DMS 273 treated with DMSO at 0.1 percent for 48 hours (cell line): ENCODE results near the gene CDAN1.

Source experiments
- DNase-seq: peaks from one replicate; lab custom pipeline; 2025; lab: John Stamatoyannopoulos, UW

CDAN1 gene

DNA sequence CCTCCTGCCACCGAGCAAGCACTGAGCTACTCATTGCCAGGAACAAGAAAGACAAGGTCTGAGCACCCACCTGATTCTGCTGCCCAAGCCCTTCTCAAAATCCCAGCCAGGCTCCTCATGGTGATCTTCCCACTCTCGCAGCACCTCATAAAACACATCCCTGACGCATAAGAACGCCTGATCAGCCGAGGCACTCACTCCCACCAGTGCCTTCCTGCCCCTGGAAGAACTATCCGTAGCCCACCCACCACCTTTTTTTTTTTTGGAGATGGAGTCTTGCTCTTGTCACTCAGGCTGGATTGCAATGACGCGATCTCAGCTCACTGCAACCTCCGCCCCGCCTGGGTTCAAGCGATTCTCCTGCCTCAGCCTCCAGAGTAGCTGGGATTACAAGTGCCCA, 3.9 kb downstream of the CDAN1 start:
- DNase-seq, result no peak

DNA sequence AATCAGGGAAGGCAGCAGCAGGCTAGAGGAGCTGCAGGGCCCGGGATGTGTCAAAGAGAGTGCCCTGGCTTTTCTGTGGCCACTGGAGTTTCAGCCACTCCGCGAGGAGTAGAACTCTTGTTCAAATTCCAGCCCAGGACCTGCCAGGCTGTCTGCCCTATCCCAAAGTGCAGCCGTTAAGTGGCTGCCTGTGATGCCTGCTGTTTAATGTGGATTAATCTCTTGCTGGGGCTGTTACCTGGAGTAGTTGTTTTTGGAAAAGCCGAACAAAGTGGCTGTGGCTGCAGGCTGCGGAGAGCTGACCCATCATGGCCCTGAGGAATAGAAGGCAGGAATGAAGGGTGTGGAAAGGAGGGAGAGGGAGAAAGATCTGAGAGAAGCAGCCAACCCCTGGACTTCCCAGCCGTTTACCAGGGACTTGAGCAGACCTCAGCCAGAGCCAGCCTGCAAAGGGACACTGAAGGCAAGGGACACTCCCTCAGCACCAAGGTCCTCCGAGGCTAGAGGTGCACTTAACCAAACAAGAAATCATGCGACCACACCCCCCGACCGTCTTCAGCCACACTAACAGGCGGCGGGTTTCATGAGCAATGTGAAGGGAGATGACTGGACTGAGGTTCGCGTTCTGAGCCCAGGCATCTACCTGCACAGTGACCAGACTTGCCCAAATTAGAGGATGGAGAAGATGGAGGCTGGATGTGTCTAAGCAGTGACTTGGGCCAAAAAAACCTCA, 4.7 kb downstream of the CDAN1 start:
- DNase-seq, result no peak

DNA sequence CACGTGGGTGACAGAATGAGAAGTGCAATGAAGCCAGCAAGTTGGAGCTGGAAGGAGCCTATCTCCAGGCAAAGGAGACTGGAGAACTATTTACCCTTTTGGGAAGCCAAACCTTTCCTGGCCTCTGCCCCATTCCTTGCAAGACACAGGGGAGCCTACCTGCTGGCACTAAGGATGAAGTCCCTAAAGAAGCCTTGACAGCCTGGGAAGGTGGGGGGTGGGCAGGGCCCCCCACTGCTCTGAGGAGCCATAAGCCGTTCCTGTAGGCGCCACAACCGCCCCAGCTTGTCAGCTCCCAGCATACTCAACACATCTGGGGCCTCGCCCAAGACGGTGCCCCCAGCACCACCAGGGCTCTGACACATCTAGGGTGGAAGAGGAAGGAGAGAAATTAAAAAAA, 5.5 kb downstream of the CDAN1 start:
- no peak for DNase-seq

DNA sequence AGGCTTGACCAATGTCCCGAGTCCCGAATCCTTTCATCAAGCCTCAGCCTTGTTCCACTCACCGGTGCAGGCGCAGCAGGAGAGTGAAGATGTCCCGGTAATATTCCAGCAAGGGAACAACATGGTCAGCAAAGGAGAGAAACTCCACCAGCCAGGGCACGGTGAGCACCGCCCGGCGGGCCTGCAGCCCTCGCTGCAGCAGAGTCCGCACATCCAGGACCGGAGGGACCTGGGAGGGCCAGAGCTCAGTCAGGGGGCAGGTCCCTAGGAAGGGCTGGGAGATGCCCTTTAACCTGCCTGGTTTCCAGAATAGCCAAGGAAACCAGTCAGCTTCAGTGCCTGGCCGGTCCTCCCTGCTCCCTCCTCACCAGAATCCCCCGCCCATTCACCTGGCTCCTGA, 6.4 kb downstream of the CDAN1 start:
- DNase-seq, result no peak

DNA sequence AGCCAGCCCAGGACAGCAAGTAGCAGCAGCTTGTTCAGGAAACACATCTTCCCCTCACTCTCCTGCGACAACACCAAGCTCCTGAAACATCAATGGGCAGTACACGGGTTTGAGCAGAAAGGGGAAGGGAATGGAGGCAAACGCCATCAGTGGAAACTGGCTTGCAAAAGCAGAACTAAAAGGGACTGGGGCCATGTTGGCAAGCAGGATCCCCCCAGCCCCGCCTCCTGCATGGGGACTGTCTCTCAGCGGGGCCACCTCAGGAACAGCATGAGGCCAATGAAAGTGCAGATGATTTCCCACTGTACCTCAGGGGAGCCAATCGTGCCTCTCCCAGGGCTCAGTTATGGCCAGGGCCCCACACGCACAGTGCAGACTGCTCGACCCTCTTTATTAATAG, 6.8 kb downstream of the CDAN1 start:
- DNase-seq, result no peak

DNA sequence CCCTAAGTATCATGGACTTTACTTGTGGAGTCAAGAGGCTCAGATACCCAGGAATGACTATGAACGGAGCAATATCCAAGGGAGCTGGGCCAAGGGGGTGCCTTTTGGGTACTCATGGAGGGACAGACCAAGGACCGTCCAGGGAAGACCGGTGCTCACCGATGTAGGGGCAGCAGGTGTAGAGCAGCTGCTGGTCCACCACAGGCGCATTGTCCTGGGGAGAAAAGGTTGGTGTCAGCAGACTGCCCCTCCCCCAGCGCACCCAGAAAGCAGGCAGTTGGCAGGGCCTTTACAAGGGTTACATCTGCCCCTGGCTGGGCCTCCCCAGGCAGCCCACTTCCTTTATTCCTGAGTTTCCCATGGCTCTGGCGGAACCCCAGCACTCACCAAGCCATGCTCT, 7.5 kb downstream of the CDAN1 start:
- no peak for DNase-seq

DNA sequence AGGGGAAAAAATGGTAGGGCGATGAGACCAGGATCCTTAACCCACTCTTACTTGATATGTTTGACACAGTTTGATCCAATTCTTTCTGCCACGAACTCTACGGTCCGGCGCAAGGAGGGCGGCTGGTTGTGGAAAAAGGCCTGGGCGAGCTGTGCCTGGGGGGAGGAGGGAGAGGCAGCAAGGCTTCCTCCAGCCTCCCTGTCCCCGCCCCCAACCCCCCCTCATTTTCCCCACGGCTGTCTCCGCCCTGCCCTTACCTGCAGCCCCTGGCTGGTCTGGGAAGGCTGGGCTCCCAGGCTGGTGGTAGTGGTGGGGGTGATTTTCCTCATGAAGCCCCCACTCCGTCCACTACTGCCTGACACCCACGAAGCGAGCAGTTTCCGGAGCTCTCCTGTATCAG, 8.0 kb downstream of the CDAN1 start:
- no peak for DNase-seq

DNA sequence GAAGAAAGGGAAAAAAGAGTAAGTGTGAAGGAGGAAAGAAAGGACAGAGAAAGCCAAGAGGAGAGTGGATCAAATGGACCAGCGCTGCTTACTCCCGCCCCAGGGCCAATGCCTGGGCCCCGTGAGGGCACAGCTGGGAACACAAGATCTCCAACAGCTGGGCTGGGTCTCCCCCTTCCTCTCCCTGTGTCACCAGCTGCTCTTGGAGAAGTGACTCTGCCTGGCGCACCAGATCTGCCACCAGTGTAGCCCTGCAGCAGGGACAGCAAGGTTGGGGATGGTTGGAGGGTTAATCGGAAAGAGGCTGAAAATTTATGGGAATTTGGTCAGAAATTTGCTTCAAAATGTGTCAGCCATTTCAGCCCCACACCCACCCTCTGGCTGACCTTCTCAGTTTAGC, 8.4 kb downstream of the CDAN1 start:
- no peak for DNase-seq

DNA sequence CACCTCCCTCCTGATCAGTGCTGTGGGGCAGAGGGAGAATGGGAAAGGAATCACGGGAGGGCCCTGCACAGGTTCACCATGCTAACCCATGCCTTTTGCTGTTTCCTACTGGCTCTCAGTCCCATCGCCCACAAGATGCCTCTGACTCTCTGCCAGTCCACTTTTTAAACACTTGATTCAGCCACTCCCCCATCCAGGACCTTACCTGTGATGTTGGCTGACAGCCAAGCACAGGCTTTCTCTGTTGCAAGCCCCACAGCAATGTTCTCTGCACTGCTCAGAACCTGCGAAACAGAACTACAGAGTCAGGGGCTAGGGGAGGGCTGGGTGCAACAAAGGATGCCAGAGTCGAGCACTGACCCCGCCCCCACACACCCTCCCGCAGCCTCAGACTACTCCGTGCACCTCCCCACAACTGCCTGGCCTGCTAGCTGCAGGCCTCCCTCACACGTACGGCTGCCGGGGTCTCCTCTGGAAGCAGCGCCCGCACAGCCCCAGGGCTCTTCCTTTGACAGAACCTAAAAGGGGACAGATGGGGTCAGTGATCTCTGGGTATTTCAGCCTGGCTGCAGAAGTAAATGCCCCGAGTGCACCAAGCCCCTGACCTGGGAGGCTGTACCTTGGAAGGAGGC, 9.1 kb downstream of the CDAN1 start:
- no peak for DNase-seq

DNA sequence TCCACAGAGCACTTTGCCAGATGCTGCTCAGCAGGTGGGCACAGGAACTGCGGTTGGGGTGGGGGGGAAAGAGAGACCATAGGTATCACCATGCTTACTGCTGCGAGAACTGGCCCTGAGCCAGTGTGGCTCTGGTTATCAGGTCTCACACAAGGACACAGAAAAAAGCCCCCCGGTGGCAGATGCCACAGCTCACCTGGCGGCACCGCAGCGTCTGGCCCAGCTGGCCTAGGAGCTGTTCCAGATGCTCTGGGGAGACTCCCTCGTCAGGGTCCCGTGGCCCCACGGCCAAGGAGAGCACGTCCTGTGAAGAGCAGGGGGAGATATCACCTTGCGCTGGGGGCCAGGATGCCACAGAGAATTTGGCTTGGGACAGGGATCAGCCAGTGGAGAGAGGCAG, 10.8 kb downstream of the CDAN1 start:
- no peak for DNase-seq

DNA sequence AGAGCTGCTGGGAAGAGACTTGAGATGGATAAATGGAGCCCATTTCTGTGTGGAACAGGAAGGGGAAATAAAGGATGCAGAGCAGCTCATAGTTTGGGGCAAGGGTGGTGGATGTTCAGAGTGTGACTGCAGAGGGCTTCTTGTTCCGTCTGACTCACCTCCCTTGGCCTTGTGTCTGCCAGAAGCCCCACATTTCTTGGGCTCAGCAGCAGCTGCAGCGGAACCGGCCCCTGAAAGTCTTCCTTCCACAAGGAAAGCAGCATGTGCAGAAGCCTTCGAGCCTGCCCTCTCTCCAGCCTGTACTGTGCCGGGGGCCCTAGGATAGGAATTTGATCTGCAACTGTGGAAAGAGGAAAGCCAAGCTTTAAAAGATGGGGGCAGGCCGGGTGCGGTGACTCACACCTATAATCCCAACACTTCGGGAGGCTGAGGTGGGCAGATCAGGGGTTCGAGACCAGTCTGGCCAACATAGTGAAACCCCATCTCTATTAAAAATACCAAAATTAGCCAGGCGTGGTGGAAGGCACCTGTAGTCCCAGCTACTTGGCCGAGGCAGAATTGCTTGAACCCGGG, 11.5 kb downstream of the CDAN1 start:
- DNase-seq, result no peak

DNA sequence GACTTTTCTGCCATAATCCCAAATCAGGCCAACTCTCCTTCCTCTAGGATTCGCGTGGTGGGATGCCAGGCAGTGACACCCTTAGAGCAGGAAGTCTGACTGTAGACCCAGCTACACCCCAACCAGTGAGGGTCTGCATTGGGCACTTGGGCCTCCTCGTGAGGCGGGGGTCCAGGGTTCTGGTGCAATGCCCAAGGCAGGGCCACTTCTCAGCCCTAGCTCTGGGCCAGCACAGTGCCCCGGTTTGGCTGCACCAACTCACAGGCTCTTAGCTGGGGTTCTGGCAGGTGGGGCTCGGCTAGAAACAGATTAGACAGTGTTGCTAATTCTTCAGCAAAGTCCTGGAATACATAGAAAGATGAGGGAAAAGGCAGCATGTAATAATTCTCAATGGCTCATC, 12.7 kb downstream of the CDAN1 start:
- no peak for DNase-seq

DNA sequence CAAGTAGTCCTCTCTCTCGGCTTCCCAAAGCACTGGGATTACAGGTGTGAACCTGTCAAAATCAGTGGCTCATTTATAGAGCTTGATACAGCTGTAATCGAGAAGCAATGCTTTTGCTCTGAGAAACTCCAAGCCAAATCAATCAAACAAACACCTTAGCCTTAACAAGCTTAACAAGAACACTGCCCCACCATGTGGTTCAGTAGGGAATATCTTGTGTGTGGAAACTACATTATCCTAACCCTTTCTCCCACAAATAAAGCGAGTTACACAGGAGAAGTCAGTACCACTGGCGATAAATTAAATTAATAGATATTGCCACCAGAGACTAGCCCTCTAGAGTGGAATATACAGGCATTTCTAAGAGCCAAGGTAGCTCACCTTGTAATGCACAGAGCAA, 13.9 kb downstream of the CDAN1 start:
- no peak for DNase-seq

DNA sequence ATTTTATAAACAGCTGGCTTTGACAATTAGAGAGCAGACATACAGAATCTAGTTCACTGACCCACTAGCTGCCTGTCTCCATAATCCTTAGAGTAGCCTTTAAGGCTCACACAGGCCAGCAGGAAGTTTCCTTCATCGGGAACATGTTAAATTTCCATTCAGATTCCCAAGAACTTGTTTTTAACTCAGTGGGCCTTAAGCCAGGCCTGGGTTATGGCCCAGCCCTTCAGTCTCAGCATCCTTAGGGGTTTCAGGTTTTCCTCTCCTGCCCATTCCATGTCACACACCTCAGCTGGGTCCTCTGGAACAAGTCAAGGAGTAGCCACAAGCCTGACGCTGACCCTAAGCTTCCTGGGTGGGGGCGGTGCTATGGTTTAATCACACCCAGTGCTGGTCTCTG, 15.0 kb downstream of the CDAN1 start:
- no peak for DNase-seq

DNA sequence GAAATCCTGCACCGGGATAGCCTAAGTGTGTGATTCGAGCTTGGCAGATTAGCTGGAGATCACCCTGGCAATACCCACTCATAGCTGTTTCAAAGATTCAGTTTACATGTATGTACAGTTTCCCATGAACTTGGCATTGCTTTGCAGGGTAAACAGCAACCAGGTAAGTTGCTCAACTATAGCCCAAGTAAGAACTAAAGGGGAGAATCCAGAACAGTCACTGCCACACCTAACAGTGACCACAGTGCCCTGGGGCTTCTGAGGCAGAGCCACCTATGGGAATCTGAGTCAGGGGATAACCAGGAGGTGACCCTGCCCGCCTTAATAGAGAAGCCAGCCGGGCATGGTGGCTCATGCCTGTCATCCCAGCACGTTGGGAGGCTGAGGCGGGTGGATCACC, 15.9 kb downstream of the CDAN1 start:
- no peak for DNase-seq

DNA sequence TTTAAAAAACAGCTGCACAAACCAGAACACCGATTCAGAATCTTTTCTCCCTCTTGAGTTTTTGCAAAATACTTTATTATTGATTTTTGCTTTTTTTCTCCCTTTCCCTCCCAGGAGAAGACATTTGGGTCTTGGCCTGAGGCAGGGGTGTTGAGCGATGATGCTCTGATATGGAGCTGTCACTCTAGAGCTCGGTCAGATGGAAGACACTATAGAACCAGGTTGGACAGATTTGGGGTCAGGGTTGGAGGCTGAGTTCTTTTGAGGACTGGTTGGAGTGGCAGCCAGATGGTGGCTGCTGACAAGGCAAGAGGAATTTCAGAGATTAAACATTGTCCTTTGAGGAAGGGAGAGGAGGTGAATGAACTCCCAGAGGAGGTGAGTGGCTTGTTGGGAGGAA, 16.9 kb downstream of the CDAN1 start:
- DNase-seq, result no peak

DNA sequence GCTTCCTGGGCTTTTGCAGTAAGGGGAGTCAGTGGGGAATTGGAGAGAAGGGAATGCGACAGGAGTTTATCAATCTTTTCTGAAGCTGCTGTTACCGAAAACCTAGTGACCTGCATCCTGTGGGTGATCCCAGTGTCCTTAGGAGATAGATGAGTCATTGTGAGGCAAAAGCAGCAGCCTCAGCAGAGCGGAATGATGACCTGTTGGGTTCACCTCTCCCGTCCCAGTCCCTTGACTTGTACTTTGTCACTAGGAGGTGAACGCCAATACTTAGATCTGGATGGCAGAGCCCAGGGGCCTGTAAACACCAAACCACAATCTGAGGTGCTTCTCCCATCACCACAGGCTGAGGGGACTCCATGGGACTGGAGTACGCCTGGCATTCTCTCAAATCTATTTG, 17.9 kb downstream of the CDAN1 start:
- DNase-seq, result no peak

DNA sequence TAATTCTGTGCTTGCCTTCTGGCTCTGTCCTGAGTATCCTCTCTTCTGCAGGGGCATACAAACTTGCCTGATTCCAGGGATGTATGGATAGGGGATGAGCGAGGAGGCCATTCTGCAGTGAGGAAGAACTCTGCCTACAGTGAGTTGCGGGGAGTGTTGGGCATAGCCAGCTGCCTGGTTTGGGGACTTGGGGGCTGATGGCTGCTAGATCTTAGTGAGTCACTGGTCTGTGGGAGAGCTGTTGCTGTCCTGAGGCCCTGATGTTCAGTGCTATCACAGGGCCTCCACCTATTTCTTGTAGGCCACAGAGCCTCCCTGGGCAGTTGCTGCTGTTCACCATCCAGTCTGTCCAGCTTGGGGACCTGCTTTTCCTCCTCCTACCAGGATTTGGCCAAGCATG, 20.3 kb downstream of the CDAN1 start:
- DNase-seq, result no peak

DNA sequence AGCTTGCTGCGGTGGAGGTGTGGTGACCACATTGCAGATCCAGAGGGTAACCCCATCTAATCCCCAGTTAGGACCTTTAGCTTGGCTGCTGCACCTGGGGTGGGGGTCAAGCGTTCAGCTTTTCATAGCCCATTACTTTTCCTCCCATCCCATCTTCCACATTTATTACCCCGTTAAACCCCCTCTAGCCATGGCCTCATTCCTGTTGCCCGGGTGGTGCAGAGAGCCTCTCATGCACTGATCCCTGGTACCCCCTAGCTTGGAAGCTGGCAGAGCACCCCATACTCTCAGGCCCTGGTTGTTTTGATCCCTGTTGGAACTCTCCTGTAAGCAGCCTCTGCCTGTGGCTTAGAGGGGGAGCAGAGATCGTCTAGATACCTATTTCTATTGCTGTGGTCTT, 20.8 kb downstream of the CDAN1 start:
- no peak for DNase-seq

DNA sequence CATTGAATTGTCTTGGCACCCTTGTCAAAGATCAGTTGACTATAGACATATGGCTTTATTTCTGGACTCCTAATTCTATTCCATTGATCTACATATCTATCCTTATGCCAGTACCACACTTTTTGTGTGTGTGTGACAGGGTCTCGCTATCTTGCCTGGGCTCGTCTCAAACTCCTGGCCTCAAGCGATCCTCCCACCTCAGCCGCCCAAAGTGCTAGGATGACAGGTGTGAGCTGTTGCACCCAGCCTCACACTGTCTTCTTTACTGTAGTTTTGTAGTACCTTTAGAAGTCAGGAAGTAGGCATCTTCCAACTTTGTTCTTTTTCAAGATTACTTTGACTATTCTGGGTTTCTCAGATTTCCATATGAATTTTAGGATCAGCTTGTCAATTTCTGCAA, 24.3 kb downstream of the CDAN1 start:
- no peak for DNase-seq

DNA sequence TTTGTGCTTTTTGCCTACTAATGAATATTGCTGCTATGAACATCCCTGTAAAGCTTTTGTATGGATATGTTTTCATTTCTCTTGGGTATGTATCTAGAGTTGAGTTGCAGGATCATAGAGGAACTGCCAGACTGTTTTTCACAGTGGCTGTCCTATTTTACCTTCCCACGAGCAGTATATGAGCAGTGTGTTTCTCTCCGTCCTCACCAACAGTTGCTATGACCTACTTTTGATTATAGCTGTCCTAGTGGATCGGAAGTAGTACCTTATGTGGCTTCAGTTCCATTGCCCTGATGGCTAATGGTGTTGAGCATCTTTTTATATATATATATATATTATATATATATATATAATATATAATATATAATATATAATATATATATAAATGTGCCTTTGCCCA, 25.2 kb downstream of the CDAN1 start:
- DNase-seq, result no peak

DNA sequence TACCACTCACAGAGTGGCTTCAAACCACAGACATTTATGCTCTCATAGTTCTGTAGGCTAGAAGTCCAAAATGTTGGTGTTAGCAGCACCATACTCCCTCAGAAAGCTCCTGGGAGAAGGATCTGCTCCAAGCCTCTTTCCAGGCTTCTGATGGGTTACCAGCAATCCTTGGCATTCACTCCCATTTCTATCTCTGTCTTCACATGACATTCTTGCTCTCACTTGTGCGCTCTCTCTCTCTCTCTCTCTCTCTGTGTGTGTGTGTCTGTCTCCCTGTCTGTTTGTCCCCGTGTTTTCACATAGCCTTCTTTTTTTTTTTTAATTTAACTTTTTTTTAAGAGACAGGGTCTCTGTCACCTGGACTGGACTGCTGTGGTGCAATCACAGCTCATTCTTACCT, 26.3 kb downstream of the CDAN1 start:
- DNase-seq, result no peak

DNA sequence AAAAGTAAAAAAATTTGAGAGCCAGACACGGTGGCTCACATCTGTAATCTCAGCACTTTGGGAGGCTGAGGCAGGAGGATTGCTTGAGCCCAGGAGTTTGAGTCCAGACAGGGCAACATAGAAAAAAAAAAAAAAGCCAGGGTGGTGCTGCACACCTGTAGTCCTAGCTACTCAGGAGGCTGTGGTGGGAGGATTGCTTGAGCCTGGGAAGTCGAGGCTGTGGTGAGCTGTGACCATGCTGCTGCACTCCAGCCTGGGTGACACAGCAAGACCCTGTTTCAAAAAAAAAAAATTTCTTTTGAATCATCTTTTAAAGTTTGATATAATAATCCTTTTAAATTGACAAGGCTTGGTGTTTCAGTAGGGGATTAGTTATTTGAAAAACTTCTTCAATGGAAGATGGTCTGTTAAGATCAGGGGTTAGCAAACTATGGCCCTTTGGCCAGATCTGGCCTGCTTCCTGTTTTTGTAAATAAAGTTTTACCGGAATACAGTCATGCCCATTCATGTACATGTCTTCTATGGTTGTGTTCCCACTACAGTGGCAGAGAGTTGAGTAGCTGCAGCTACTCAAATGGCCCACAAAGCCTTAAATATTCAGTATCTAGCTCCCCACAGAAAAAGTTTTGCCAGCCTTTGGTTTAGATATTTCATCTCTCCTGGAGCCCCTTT, 28.9 kb downstream of the CDAN1 start:
- DNase-seq, result no peak
